Mucosa of descending colon (tissue), 3 donors: Measurements from ENCODE around the gene ALDH5A1. TPM values are rescaled to one million over a fixed set of nuclear protein-coding genes. Genes with fewer than 3 reads are reported as not detected.

Source experiments
- ATAC-seq: fragments of 200-7000 bp; cut with Tn5 transposase; one replicate; pipeline ENCODE4 v1.9.1; 2020; ENCODE audit warnings: mild to moderate bottlenecking, moderate library complexity
- DNase-seq, 3 donors: peaks; one replicate each; pipeline ENCODE4 v3.0.0-alpha.2; 2020
- H3K36me3 ChIP-seq: fragments of 200-600 bp; one replicate; pipeline ENCODE4 v1.8.0; 2021; ENCODE audit warnings: low read depth, mild to moderate bottlenecking
- H3K4me1 ChIP-seq: fragments of 200-600 bp; one replicate; pipeline ENCODE4 v1.8.0; 2021; ENCODE audit warnings: low read depth, mild to moderate bottlenecking
- H3K4me3 ChIP-seq: fragments of 200-600 bp; one replicate; pipeline ENCODE4 v1.8.0; 2021; ENCODE audit warnings: mild to moderate bottlenecking
- H3K9me3 ChIP-seq: fragments of 200-600 bp; one replicate; pipeline ENCODE4 v1.8.0; 2021; ENCODE audit warnings: mild to moderate bottlenecking
- CTCF ChIP-seq: fragments of 200-600 bp; IDR thresholded peaks from one replicate; pipeline ENCODE4 v1.8.0; 2022; ENCODE audit warnings: antibody characterized with exemption, mild to moderate bottlenecking
- intact Hi-C, 2 donors: fragments of 100-400 bp; cut with DNase I in 1 of 2; cut with micrococcal nuclease in 1 of 2; formaldehyde crosslinking; loops; one replicate each; pipeline versions ENCODE4 v1.11.0 to v1.11.1; 2022; cut with DNase I, micrococcal nuclease
- total RNA-seq, 3 donors: library from RNA; stranded (reverse); fragmentation: NEBNext Ultra II Directional in 2 of 3; extraction: Animal tissue kit (Norgen Biotek cat#: 25700) in 2 of 3; gene quantifications; one replicate each; pipeline versions ENCODE4 v1.2.1 to v1.2.4, GENCODE V29; 2021 to 2023
- donor health status: DM: no; HTN: no; CAD: no; lungs with moderate emphysema.
- donor health status: DM: no; HTN: no; CAD: no.
- donor health status: DM: no; HTN: yes; CAD: no.

The ALDH5A1 gene
- total RNA-seq, 3 donors from 2014 or later, result 5.9 to 18.2 (median 8.1) TPM

GRCh38 chr6:24517659-24518543 lies 23.1 kb downstream of the ALDH5A1 start:
- intact Hi-C loops, result no loop called here
- peak; percentile 41 for ATAC-seq
- H3K4me3 ChIP-seq, result no peak overlapping the region
- no peak for TF ChIP-seq CTCF
- no peaks in the 10 kb centered on the region for H3K9me3 ChIP-seq
- H3K36me3 ChIP-seq, result no peaks in the 10 kb centered on the region
- H3K4me1 ChIP-seq, result no peaks in the 10 kb centered on the region
- no peak for DNase-seq

- H3K36me3 ChIP-seq, result no peaks in the 10 kb centered on the region
- peak in 2 of 3 donors; percentile 69 for DNase-seq
Observed at GRCh38 chr6:24520929-24521546, 26.3 kb downstream of the ALDH5A1 start.

GRCh38 chr6:24522228-24523176 lies 27.7 kb downstream of the ALDH5A1 start:
- intact Hi-C loops, result no loop called here
- ATAC-seq (peak; percentile 43), DNase-seq (no peak)
- TF ChIP-seq CTCF, result no peak
- Histone ChIP-seq H3K9me3 (no peaks in the 10 kb centered on the region), H3K4me1 (no peaks in the 10 kb centered on the region), H3K4me3 (no peak overlapping the region), H3K36me3 (no peaks in the 10 kb centered on the region)

More at GRCh38 chr6:24520929-24521546, 26.3 kb downstream of the ALDH5A1 start:
- Histone ChIP-seq H3K4me3 (no peak overlapping the region), H3K4me1 (no peaks in the 10 kb centered on the region), H3K9me3 (no peaks in the 10 kb centered on the region)
- intact Hi-C loops, result no loop called here
- TF ChIP-seq CTCF, result peak; percentile 40
- peak; percentile 87 for ATAC-seq

GRCh38 chr6:24524329-24524728 lies 29.6 kb downstream of the ALDH5A1 start:
- intact Hi-C loops, result no loop called here
- Histone ChIP-seq H3K4me3 (no peak overlapping the region), H3K9me3 (no peaks in the 10 kb centered on the region), H3K36me3 (no peaks in the 10 kb centered on the region), H3K4me1 (no peaks in the 10 kb centered on the region)
- ATAC-seq (no peak), DNase-seq (no peak)
- no peak for TF ChIP-seq CTCF

GRCh38 chr6:24524805-24525204 lies 30.0 kb downstream of the ALDH5A1 start:
- Histone ChIP-seq H3K36me3 (no peaks in the 10 kb centered on the region), H3K4me1 (no peaks in the 10 kb centered on the region), H3K4me3 (no peak overlapping the region), H3K9me3 (no peaks in the 10 kb centered on the region)
- intact Hi-C loops, result no loop called here
- ATAC-seq, result peak; percentile 48
- peak in 1 of 3 donors; percentile 21 for DNase-seq
- no peak for TF ChIP-seq CTCF
